Liver (tissue), 9 donors: ENCODE results near the gene ZBTB45. TPM values are rescaled to one million over a fixed set of nuclear protein-coding genes. Genes with fewer than 3 reads are reported as not detected.

Experiments
- DNase-seq: peaks from one replicate; pipeline ENCODE4 v3.0.0-alpha.2; 2017; ENCODE audit warnings: low spot score
- H3K27ac ChIP-seq, 2 donors: one replicate each; pipeline ENCODE4 v1.7.0; 2013; ENCODE audit warnings: inconsistent platforms in 2 of 2, low read length in 2 of 2, control low read depth in 1 of 2, low read depth in 1 of 2, mild to moderate bottlenecking in 1 of 2
- H3K27me3 ChIP-seq, 4 donors: one replicate each; pipeline versions ENCODE4 v1.6.1 to v1.7.0; 2013; ENCODE audit warnings: low read length in 3 of 4, inconsistent platforms in 1 of 4, mild to moderate bottlenecking in 1 of 4, moderate library complexity in 1 of 4; ENCODE audit not compliant: control insufficient read depth in 4 of 4, insufficient read depth in 4 of 4
- H3K36me3 ChIP-seq, 4 donors: one replicate each; pipeline versions ENCODE4 v1.6.1 to v1.7.0; 2013; ENCODE audit warnings: low read length in 3 of 4, mild to moderate bottlenecking in 3 of 4, low read depth in 1 of 4, moderate library complexity in 1 of 4; ENCODE audit not compliant: control insufficient read depth in 4 of 4, insufficient read depth in 3 of 4
- H3K4me1 ChIP-seq, 4 donors: one replicate each; pipeline versions ENCODE4 v1.6.1 to v1.7.0; 2013; ENCODE audit warnings: low read length in 3 of 4, mild to moderate bottlenecking in 3 of 4, moderate library complexity in 1 of 4; ENCODE audit not compliant: control insufficient read depth in 4 of 4, insufficient read depth in 4 of 4
- H3K4me3 ChIP-seq, 3 donors: one replicate each; pipeline versions ENCODE4 v1.6.1 to v1.7.0; 2013; ENCODE audit warnings: low read length in 3 of 3, control low read depth in 1 of 3, low read depth in 1 of 3, mild to moderate bottlenecking in 1 of 3
- H3K9ac ChIP-seq, 2 donors: one replicate each; pipeline ENCODE4 v1.7.0; 2013; ENCODE audit warnings: low read length in 2 of 2, mild to moderate bottlenecking in 2 of 2, moderate library complexity in 2 of 2, control low read depth in 1 of 2, low read depth in 1 of 2
- H3K9me3 ChIP-seq, 4 donors: one replicate each; pipeline versions ENCODE4 v1.6.1 to v1.7.0; 2013; ENCODE audit warnings: low read length in 3 of 4; ENCODE audit not compliant: control insufficient read depth in 4 of 4
- ATF3 ChIP-seq: IDR thresholded peaks from 2 replicates; pipeline ENCODE4 v1.6.1; 2016; ENCODE audit warnings: antibody characterized with exemption
- CTCF ChIP-seq: fragments of 150-350 bp; IDR thresholded peaks from 2 replicates; pipeline ENCODE4 v1.5.1; 2017; ENCODE audit warnings: improper control_type of control experiment, low read depth, low read length; ENCODE audit not compliant: missing input control
- EGR1 ChIP-seq, 2 donors: IDR thresholded peaks; 2 replicates each; pipeline ENCODE4 v1.6.1; 2016 to 2018; ENCODE audit warnings: antibody characterized with exemption in 2 of 2, low read depth in 2 of 2
- FOXA1 ChIP-seq: IDR thresholded peaks from 2 replicates; pipeline ENCODE4 v1.6.1; 2016; ENCODE audit warnings: antibody characterized with exemption
- FOXA2 ChIP-seq: IDR thresholded peaks from 2 replicates; pipeline ENCODE4 v1.6.1; 2016; ENCODE audit warnings: antibody characterized with exemption
- GABPA ChIP-seq, 2 donors: IDR thresholded peaks in 1 of 2; conservative IDR thresholded peaks in 1 of 2; 2 replicates each; pipeline ENCODE4 v1.6.1; 2016; ENCODE audit warnings: antibody characterized with exemption in 2 of 2, mild to moderate bottlenecking in 1 of 2, moderate library complexity in 1 of 2
- HNF4A ChIP-seq, 2 donors: conservative IDR thresholded peaks; 2 replicates each; pipeline ENCODE4 v1.6.1; 2016; ENCODE audit warnings: antibody characterized with exemption in 2 of 2, mild to moderate bottlenecking in 2 of 2
- HNF4G ChIP-seq: IDR thresholded peaks from 2 replicates; pipeline ENCODE4 v1.6.1; 2016; ENCODE audit warnings: antibody characterized with exemption
- JUND ChIP-seq, 2 donors: IDR thresholded peaks; 2 replicates each; pipeline ENCODE4 v1.6.1; 2016; ENCODE audit warnings: antibody characterized with exemption in 2 of 2
- NR2F2 ChIP-seq: IDR thresholded peaks from 2 replicates; pipeline ENCODE4 v1.6.1; 2016; ENCODE audit warnings: antibody characterized with exemption
- RAD21 ChIP-seq, 2 donors: IDR thresholded peaks; 2 replicates each; pipeline ENCODE4 v1.6.1; 2016; ENCODE audit warnings: antibody characterized with exemption in 2 of 2, mild to moderate bottlenecking in 2 of 2
- REST ChIP-seq: IDR thresholded peaks from 2 replicates; pipeline ENCODE4 v1.6.1; 2016; ENCODE audit warnings: antibody characterized with exemption, mild to moderate bottlenecking
- RXRA ChIP-seq, 2 donors: IDR thresholded peaks; 2 replicates each; pipeline ENCODE4 v1.6.1; 2017 to 2018; ENCODE audit warnings: antibody characterized with exemption in 2 of 2, mild to moderate bottlenecking in 1 of 2
- SP1 ChIP-seq: IDR thresholded peaks from 2 replicates; pipeline ENCODE4 v1.6.1; 2018; ENCODE audit warnings: antibody characterized with exemption, mild to moderate bottlenecking
- TAF1 ChIP-seq: conservative IDR thresholded peaks from 2 replicates; pipeline ENCODE4 v1.6.1; 2016; ENCODE audit warnings: antibody characterized with exemption, mild to moderate bottlenecking
- YY1 ChIP-seq: IDR thresholded peaks from 2 replicates; pipeline ENCODE4 v1.6.1; 2016; ENCODE audit warnings: antibody characterized with exemption, mild to moderate bottlenecking
- WGBS: extraction: QIAGEN DNeasy Blood & Tissue Kit; methylation state at CpG from one replicate; pipeline ENCODE4 v1.1.7; 2013; 5-methylcytosine and 5-hydroxymethylcytosine counted together
- polyA plus RNA-seq, 2 donors: library from polyadenylated mRNA; stranded (reverse) in 1 of 2; unstranded in 1 of 2; fragments of 200-250 nt in 1 of 2; fragments of >200 nt in 1 of 2; fragmentation: Nextera tagmentation in 1 of 2; extraction: Ambion mirVana in 1 of 2; gene quantifications; one replicate each; pipeline versions ENCODE4 v1.2.1 to v1.2.3, GENCODE V29; 2013 to 2015
- total RNA-seq, 2 donors: library from RNA; depleted of rRNA; stranded (reverse); fragments of >200 nt; gene quantifications; one replicate each; pipeline ENCODE4 v1.2.3, GENCODE V29; 2014
- TF ChIP-seq, protein P1 (sequence below): IDR thresholded peaks from 2 replicates; pipeline ENCODE4 v1.6.1; 2016; ENCODE audit warnings: antibody characterized with exemption
- TF ChIP-seq, protein P2 (sequence below): IDR thresholded peaks from 2 replicates; pipeline ENCODE4 v1.6.1; 2016; ENCODE audit warnings: antibody characterized with exemption
- donor health status: healthy.
- donor health status: healthy.
- donor health status: healthy.
- donor health status: healthy.
- donor health status: healthy.

ZBTB45 gene
- total and polyA plus RNA-seq, 4 donors: 2.1 to 4.0 (median 2.7) TPM

- Histone ChIP-seq H3K4me3 (no peak overlapping the region), H3K27me3 (no peaks in the 10 kb centered on the region), H3K9ac (no peak overlapping the region), H3K9me3 (no peaks in the 10 kb centered on the region), H3K27ac (no peak overlapping the region), H3K36me3 (peaks cover 27 to 57% (median 51%) of the 10 kb centered on the region in 4 donors), H3K4me1 (peaks cover 18 to 35% (median 28%) of the 10 kb centered on the region in 4 donors)
- 96% methylated on average over 11 of the region's 11 CpGs for WGBS
- DNase-seq: no peak
- no peak for TF ChIP-seq JUND (IDR thresholded peaks at IDR 0.05)
- no peak for TF ChIP-seq TAF1
- TF ChIP-seq FOXA2: no peak
- no peak for TF ChIP-seq CTCF
- TF ChIP-seq, protein P1, sequence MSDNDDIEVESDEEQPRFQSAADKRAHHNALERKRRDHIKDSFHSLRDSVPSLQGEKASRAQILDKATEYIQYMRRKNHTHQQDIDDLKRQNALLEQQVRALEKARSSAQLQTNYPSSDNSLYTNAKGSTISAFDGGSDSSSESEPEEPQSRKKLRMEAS: no peak
- TF ChIP-seq FOXA1: no peak
- TF ChIP-seq RAD21 (IDR thresholded peaks at IDR 0.05): no peak
- TF ChIP-seq GABPA (IDR thresholded peaks at IDR 0.05 in 1 of 2, conservative IDR thresholded peaks at IDR 0.05 in 1 of 2): no peak
- no peak for TF ChIP-seq HNF4G
Observed at GRCh38 chr19:58549664-58550361, 30.2 kb upstream of the ZBTB45 start.

DNA sequence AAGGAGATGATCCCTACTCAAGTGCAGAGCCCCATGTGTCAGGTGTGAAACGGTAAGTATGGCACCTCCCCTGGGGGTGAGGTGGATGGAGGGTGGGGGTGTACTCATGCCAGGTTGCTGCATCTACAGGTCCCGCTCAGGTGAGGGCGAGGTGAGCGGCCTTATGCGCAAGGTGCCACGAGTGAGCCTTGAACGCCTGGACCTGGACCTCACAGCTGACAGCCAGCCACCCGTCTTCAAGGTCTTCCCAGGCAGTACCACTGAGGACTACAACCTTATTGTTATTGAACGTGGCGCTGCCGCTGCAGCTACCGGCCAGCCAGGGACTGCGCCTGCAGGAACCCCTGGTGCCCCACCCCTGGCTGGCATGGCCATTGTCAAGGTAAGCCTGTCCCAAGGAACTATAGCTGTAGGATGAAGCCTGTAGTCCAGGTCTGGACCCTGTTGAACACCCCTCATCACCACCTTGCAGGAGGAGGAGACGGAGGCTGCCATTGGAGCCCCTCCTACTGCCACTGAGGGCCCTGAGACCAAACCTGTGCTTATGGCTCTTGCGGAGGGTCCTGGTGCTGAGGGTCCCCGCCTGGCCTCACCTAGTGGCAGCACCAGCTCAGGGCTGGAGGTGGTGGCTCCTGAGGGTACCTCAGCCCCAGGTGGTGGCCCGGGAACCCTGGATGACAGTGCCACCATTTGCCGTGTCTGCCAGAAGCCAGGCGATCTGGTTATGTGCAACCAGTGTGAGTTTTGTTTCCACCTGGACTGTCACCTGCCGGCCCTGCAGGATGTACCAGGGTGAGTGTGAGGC, 29.5 kb upstream of the ZBTB45 start:
- Histone ChIP-seq H3K4me3 (no peak overlapping the region), H3K9ac (no peak overlapping the region), H3K36me3 (peaks cover 27 to 57% (median 51%) of the 10 kb centered on the region in 4 donors), H3K9me3 (no peaks in the 10 kb centered on the region), H3K27ac (no peak overlapping the region), H3K4me1 (peaks cover 15 to 30% (median 24%) of the 10 kb centered on the region in 4 donors), H3K27me3 (no peaks in the 10 kb centered on the region)
- DNase-seq: no peak
- TF ChIP-seq EGR1 (IDR thresholded peaks at IDR 0.05; ENCODE audit: low read depth in 2 of 2) (no peak), NR2F2 (no peak), ATF3 (no peak), HNF4G (no peak), YY1 (no peak), RAD21 (IDR thresholded peaks at IDR 0.05) (no peak), GABPA (IDR thresholded peaks at IDR 0.05 in 1 of 2, conservative IDR thresholded peaks at IDR 0.05 in 1 of 2) (no peak), FOXA1 (no peak), REST (no peak), CTCF (no peak), TAF1 (no peak), RXRA (IDR thresholded peaks at IDR 0.05) (no peak), FOXA2 (no peak), SP1 (no peak), JUND (IDR thresholded peaks at IDR 0.05) (no peak), HNF4A (conservative IDR thresholded peaks at IDR 0.05) (no peak)
- TF ChIP-seq, protein P2, sequence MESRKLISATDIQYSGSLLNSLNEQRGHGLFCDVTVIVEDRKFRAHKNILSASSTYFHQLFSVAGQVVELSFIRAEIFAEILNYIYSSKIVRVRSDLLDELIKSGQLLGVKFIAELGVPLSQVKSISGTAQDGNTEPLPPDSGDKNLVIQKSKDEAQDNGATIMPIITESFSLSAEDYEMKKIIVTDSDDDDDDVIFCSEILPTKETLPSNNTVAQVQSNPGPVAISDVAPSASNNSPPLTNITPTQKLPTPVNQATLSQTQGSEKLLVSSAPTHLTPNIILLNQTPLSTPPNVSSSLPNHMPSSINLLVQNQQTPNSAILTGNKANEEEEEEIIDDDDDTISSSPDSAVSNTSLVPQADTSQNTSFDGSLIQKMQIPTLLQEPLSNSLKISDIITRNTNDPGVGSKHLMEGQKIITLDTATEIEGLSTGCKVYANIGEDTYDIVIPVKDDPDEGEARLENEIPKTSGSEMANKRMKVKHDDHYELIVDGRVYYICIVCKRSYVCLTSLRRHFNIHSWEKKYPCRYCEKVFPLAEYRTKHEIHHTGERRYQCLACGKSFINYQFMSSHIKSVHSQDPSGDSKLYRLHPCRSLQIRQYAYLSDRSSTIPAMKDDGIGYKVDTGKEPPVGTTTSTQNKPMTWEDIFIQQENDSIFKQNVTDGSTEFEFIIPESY: no peak
- TF ChIP-seq, protein P1: no peak
- WGBS: 96% methylated on average over 20 of the region's 20 CpGs
